Left cardiac atrium (tissue), 4 donors: ENCODE data around the gene PCNT. TPM values are rescaled to one million over a fixed set of nuclear protein-coding genes. Genes with fewer than 3 reads are reported as not detected.
"Not testable (repeated sequence)": the region's sequence is repeated elsewhere in the genome, so short reads cannot be mapped to it uniquely, and the experiment has no call there.

Source experiments
- ATAC-seq, 2 donors: fragments of 200-7000 bp; cut with Tn5 transposase; one replicate each; pipeline ENCODE4 v1.9.1; 2020; ENCODE audit warnings: mild to moderate bottlenecking in 2 of 2, moderate library complexity in 2 of 2
- DNase-seq: peaks from one replicate; pipeline ENCODE4 v3.0.0-alpha.2; 2020
- intact Hi-C, 2 donors: fragments of 100-400 bp; cut with DNase I; formaldehyde crosslinking; loops; one replicate each; pipeline versions ENCODE4 v1.14.1 to v1.15.1; 2022 to 2023
- total RNA-seq, 2 donors: library from RNA; stranded (reverse); fragmentation: NEBNext Ultra II Directional; extraction: Animal tissue kit (Norgen Biotek cat#: 25700); gene quantifications; one replicate each; pipeline ENCODE4 v1.2.1, GENCODE V29; 2021
- donor health status: DM: no; HTN: yes; CAD: no.
- donor health status: DM: no; HTN: yes; CAD: no; lungs with severe emphysema.
- donor health status: DM: yes; HTN: yes; CAD: no.
- donor health status: Dilated cardiomyopathy.

The PCNT gene
- total RNA-seq, 2 donors from 2014 or later, result 31.8 to 50.2 TPM

DNA sequence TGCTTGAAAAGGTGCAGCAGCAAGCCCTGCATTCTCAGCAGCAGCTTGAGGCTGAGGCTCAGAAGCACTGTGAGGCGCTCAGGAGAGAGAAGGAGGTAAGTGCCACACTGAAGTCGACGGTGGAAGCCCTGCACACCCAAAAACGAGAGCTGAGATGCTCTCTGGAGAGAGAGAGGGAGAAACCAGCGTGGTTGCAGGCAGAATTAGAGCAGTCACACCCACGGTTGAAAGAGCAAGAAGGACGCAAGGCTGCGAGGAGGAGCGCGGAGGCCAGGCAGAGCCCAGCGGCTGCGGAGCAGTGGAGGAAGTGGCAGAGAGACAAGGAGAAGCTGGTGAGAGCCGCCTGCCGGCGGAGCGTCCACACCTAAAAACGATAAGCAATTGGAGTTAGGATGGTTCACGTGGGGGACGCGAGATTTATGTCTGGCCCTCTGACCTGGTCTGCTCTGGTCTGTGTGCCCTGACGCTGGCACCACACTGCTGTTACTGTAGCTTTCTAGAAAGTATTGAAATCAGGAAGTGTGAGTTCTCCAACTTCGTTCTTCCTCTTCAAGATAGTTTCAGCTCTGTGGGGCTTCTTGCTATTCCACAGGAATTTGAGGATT, 108.0 kb downstream of the PCNT start:
- ATAC-seq (no peak), DNase-seq (no peak)
- intact Hi-C loops, result no loop called here

DNA sequence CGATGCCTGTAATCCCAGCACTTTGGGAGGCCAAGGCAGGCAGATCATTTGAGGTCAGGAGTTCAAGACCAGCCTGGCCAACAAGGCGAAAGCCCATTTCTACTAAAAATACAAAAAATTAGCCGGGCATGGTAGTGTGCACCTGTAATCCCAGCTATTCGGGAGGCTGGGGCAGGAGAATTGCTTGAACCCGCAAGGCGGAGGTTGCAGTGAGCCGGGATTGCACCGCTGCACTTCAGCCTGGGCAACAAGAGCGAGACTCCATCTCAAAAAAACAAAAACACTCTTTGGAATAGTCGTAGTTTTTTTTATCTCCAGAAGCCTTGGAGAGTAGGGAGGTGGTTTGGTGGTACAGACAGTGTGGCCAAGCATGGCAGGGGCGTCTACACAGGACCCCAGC, 109.2 kb downstream of the PCNT start:
- ATAC-seq, intact Hi-C loops, DNase-seq: not testable (repeated sequence)

DNA sequence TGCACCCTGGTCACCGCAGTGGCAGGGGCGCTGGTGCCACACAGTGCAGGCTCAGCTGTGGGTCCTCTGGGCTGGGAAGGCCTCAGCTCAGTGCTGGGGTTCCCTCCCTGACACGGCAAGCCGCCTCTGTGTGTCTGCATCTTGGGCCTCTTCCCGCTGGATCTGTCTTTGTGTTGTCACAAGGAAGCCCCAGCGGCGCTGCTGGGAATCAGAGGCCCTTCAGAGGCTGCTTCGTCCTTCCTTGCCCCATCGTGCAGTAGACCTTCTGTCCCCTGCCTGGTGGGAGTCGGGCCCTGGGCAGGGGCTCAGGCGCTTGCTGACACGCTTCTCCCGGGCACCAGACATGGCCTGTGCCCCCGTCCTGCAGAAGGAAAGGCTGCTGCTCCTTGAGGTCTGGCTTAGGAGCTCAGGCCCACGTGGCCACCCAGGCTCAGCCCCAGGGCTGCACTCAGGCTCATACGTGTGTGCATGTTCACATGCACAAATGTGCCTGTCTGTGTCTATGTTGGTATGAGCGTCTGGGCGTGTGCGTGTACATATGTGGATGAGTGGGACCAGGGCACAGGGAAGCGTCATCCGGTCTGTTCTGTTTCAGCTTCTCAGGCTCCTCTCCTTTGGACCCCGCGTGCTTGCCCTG, 110.5 kb downstream of the PCNT start:
- DNase-seq, result no peak
- intact Hi-C loops, result no loop called here
- ATAC-seq, result no peak

DNA sequence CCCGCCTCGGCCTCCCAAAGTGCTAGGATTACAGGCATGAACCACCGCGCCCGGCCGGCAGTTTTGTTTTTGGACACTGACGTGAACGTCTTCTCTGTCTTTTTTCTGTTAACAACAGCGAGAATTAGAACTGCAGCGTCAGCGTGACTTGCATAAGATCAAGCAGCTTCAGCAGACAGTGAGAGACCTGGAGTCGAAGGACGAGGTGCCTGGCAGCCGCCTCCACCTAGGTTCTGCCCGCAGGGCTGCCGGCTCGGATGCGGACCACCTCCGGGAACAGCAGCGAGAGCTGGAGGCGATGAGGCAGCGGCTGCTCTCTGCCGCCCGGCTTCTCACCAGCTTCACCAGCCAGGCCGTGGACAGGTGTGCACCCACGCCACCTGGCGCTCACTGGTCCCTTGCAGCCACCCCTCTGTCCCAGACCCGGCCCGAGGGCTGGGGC, 111.9 kb downstream of the PCNT start:
- DNase-seq (no peak), ATAC-seq (no peak)
- intact Hi-C loops, result no loop called here

DNA sequence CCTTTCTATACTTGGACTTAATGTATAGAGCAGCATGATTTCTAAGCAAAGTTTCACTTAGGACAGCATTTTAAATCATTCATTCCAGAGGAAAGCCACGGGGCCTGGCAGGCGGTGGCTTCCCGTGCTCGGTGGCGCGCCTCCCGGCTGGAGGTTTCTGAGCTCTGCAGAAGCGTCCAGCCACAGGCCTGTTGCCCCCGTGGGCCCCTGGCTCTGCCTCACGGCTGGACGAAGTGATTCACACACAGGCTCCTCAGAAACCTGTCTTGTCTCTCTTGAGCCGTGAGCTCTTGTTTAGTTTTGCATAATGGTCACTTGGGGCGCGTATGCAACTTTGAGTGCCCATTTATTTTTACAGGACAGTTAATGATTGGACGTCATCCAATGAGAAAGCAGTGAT, 112.7 kb downstream of the PCNT start:
- no peak for ATAC-seq
- no peak for DNase-seq
- intact Hi-C loops, result no loop called here

DNA sequence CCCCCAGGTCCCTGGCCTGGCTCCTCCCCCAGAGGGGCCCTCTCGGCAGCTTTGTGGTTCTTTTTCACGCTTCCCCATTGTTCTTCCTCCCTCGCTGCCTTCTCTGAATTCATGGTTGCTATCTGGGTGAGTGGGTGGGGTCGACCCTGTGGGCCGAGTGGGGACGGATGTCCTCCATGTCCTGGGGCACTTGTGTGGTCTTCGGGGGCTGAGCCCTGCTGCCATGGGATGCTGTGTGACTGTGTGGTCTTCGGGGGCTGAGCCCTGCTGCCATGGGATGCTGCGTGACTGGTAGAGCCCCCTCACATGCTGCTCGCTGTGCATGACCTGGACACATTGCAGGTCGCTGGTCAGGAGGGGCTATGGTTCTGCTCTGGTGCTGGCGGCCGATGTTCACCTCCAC, 113.1 kb downstream of the PCNT start:
- intact Hi-C loops, result no loop called here
- DNase-seq, result no peak
- ATAC-seq, result no peak

DNA sequence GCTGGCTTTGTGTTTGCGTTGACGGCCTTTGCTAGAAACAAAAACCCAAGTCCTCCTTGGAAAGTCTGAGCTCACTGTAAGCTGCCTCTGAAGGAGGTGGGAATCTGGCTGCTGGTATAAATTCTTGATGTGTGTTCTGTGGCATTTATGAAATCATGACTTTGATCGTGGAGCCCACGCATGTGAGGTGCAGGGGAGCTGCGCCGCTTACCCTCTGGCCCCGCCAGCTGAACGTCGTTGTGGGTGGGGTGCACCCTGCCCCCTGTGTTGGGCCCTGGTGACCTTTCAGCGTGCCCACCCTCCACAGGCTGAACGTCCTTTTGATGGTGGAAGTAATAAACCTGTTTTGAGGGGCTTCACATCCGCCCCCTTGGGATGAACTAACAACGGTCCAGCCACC, 113.6 kb downstream of the PCNT start:
- DNase-seq, result no peak
- no peak for ATAC-seq
- intact Hi-C loops, result no loop called here

DNA sequence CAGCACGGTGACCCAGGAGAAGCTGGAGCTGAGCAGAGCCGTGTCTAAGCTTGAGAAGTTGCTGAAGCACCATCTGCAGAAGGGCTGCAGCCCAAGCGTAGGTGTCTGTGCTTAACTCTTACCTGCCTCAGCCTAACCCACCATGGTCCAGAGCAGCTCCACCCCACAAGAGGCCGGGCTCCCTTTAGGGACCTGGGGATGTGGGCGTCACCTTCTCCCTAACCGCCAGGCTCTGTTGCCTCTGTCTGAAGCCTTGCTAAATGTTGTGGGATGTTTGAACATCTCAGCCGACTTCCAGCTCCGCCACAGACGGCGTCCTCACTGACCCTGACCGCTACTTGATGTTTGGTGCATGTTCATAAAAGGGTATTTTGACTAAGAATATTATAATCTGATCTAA, 114.3 kb downstream of the PCNT start:
- ATAC-seq (no peak), DNase-seq (no peak)
- intact Hi-C loops, result no loop called here

DNA sequence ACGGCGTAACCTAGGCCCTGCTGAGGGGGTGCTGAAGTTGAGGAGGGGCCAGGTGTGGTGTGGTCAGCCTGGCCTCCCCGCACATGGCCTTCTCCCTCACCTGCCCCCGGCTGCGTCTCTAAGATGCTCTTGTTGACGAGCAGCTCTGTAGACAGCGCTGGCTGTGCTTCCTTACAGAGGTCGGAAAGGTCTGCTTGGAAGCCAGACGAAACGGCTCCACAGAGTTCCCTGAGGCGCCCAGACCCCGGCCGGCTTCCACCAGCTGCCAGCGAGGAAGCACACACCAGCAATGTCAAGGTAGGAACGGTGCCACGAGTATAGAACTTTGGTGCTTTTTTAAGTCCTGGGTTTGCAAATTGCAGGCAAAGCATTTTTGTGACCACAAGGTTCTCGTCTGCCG, 116.0 kb downstream of the PCNT start:
- ATAC-seq (no peak), DNase-seq (no peak)
- intact Hi-C loops, result no loop called here

DNA sequence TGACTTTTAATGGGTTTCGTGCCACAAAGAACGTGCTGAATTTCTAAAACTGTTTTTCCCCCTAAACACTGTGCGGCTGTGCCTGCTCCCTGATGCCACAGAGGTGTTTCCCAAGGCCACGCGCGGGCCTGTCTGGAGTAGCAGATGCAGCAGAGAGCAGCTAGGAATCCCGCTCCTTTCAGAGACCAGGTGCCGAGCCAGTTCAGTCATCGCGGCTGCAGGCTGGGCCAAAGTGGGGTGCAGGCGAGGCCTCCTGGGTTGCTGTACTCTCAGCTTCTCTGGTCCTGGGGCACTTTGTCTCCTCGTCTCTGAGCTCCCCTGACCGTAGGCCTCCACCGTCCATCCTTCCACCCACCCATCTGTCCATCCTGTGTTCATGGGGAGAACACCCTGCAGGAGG, 117.4 kb downstream of the PCNT start:
- intact Hi-C loops, result no loop called here
- DNase-seq (no peak), ATAC-seq (no peak)

DNA sequence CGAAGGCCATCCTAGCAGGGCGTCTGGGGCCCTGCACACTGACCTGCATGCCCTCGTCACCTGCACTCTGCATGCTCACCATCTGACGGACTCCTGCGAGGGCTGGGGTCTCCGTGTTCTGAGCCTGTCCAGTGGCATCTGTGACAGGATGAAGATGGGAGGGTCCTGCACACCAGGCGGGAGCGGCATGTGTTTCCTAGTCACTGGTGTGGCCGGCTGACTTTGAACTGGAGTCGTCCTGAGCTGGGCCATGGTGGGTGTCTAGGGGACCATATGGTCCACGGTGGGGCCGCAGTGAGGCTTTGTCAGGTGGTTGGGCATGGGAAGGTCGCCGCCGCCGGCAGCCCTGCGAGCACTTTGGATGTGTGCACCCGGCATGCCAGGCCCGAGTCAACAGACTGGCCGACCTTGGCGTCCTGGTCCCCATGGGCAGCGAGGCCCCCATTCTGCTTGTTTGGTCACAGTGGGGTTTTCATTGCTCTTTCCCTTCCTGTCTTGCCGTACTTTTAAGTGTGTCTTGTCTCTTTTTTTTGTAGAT, 118.1 kb downstream of the PCNT start:
- ATAC-seq (no peak), DNase-seq (no peak)
- intact Hi-C loops, result no loop called here

DNA sequence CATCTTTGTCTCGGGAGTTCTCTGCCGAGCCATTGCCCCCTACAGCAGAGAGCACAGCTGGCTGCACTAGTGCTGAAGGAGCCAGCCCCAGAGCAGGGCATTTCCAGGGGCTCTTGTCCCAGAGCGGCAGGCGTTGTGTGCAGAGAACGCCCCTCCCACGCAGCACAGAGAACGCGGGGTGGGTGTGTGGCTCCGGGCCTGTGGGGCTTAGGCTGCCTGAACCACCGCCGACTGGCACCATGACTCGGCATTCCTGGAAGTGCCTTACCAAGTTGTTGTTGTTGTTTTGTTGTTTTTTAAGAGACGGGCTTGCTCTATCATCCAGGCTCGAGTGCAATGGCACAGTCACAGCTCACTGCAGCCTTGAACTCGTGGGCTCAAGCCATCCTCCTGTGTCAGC, 119.0 kb downstream of the PCNT start:
- DNase-seq (no peak), ATAC-seq (no peak)
- intact Hi-C loops, result no loop called here

DNA sequence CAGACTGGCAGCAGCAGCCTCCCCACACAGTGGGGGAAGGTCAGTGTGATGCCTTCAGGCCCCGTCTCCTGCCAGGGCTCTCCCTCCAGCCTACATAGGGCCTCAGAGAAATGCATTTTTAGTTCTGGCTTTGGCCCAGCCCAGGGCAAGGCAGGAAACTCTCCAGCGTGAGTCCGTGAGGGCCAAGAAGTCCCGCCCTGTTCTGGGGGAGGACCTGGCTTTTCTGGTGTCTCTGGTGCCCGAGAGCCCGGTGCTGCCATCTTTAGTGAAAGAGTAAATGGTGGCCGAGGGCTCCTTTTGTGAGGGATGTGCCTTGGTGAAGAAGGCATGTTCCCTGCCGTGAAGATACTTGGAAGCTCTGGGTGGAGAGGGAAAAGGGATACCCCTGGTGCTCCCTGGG, 120.0 kb downstream of the PCNT start:
- intact Hi-C loops, result no loop called here
- ATAC-seq, result peak; percentile 69 to 86
- no peak for DNase-seq

DNA sequence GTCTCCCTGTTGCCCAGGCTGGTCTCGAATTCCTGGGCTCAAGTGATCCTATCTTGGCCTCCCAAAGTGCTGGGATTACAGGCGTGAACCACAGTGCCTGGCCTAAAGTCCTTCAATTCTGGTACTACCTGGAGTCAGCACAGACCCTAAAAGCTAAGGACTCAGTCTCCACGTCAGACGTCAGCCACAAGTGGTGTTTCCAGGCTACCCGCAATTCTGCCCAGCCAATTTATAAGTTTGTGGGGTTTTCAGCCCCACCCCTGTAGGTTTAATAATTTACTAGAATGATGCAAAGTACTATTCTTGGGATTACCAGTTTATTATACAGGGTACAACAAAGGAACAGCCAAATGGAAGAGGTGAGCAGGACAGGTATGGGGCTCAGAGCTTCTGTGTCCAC, 124.2 kb downstream of the PCNT start:
- no peak for ATAC-seq
- no peak for DNase-seq
- intact Hi-C loops, result no loop called here

DNA sequence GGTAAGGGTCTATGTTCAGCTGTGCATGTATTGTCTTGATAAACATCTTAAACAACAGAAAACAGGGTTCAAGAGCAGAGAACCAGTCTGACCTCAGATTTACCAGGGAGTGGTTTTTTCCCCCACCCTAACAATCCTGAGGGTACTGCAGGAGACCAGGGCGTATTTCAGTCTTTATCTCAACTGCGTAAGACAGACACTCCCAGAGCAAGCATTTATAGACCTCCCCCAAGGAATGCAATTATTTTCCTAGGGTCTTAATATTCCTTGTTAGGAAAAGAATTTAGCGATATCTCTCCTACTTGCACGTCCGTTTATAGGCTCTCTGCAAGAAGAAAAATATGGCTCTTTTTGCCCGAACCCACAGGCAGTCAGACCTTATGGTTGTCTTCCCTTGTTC, 124.9 kb downstream of the PCNT start:
- DNase-seq, ATAC-seq, intact Hi-C loops: not testable (repeated sequence)

DNA sequence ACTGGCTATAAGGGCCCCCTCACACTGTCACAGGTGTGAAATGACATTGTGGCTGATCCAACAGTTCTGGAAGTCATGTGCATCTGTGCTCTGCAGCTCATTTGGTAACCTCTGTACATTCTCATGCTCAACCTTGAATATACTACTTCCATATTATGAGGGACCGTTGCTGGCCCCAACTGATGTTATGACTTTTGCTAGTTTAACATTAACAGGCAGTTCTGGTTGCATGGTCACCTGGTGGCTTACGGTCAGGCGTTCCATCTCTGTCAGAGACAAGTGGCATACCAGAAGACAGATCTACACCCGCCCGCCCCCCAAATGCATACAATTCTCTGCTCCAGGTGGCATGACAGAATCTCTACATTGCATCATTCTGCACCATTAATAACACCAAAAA, 128.8 kb downstream of the PCNT start:
- intact Hi-C loops, result no loop called here
- ATAC-seq, result no peak

DNA sequence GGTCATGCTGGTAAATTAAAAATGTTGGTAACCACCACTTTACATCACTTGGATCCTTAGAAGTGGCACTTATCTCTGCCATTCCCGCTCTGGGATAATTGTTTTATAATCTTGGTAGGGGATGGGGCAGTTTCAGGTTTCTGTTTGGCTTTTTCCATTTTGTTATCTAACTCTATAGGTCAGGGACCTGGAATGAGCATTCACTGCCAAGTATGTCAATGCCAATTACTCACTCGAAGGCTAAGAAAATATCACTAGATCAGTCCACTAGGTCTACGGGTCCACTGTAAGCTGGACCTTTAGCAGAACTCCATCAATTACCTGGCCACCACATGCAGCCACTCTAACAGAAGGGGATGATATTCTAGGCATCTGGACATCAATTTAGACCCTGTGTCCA, 130.2 kb downstream of the PCNT start:
- ATAC-seq (no peak), DNase-seq (no peak)
- intact Hi-C loops, result no loop called here

More for the DNA sequence above, 128.8 kb downstream of the PCNT start:
- no peak for DNase-seq

DNA sequence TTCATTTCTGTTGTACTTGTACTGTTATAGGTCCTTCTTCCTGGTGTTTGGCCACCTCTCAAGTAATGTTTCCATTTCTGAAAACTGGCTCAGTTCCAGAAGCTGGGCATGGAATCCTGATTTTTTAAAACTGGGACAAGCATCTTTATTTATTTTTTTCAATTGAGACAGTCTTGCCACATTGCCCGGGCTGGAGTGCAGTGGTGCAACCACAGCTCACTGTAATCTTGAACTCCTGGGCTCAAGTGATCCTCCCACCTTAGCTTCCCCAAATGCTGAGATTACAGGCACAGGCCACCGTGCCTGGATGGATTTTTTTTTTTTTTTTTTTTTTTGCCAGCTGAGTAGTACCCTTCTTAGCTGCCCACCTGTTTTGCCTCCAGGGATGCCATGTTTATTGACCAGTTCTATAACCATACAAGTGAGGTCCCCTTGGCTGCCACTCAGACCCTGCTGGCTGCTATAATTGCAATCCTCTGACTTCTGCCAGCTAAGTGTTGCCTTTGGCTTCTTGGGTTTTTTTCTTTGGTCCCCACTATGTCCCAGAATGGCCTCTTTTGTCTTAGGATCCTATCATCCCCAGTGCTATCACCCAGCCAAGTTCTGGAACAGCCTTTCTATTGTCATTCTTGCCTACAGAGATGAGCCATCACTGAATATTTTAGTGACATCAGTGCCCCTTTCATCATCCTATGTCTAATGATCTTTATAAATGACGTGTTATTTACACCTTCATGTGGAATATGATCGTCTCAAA, 130.9 kb downstream of the PCNT start:
- intact Hi-C loops, result no loop called here
- DNase-seq (no peak), ATAC-seq (no peak)

DNA sequence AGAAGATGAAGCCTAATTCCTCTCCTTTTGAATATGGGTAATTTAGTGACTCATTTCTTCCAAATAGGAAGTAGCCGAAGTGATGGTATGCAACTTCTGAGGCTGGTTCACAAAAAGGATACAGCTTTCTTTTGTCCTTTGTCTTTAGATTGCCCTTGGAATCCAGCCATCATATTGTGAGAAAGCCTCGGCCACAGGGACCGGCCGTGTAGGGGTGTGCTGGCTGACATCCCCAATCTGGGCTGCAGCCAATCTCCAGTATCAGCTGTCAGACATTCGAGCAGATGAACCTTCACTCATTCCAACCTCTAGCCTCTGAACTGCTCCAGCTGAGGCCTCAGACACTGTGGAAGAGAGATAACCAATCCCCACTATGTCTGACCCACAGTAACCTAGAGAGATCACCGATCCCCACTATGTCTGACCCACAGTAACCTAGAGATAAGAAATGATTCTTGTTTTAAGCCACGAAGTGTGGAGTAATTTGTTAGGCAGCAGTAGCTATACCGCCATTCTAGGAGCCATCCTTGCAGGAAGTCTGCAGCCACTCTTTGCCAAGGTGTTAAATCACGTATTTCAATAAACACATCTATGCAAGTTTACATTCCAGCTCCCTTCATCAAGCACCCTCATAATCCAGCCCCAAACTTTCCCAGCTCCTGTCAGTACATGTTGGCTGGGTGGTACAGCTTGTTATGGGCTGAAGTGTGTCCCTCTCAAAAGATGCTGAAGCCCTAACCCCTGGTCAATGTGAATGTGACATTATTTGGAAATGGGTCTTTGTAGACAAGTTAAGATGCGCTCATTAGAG, 131.8 kb downstream of the PCNT start:
- peak; percentile 44 for DNase-seq
- intact Hi-C loops, result no loop called here
- no peak for ATAC-seq

DNA sequence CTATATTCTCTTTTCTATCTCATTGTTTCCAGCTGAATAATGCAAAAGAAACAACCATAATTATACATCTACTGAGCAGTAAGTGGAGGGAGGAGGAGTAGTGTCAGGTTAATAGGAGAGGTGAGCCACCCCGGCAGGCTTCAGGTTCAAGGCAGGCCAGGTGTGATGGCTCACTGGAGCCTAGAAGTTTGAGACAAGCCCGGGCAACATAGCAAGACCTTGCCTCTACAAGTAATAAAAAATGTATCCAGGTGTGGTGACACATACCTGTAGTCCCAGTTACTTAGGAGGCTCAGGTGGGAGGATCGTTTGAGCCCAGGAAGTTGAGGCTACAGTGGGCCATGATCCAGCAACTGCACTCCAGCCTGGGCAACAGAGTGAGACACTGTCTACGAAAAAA, 132.8 kb downstream of the PCNT start:
- intact Hi-C loops, result no loop called here
- DNase-seq, result no peak
- no peak for ATAC-seq
